Gastrocnemius medialis (tissue), 4 donors: ENCODE data around the gene SOD3. TPM values are rescaled to one million over a fixed set of nuclear protein-coding genes. Genes with fewer than 3 reads are reported as not detected.

ENCODE experiments used
- ATAC-seq, 2 donors: fragments of 150-250 bp; one replicate each; pipeline ENCODE4 v1.9.1; 2016
- DNase-seq, 2 donors: peaks; one replicate each; pipeline ENCODE4 v3.0.0-alpha.2; 2019
- H3K27ac ChIP-seq, 4 donors: fragments of 200-600 bp; sonication (generic); 1 replicate in 1 of 4; 2 replicates in 3 of 4; pipeline ENCODE4 v1.5.1; 2016 to 2018; ENCODE audit warnings: mild to moderate bottlenecking in 2 of 4, moderate library complexity in 1 of 4
- H3K27me3 ChIP-seq, 3 donors: fragments of 200-600 bp; sonication (generic) in 2 of 3; 1 replicate in 1 of 3; 2 replicates in 2 of 3; pipeline versions ENCODE4 v1.5.1 to v1.6.0; 2016 to 2019; ENCODE audit warnings: mild to moderate bottlenecking in 1 of 3, moderate library complexity in 1 of 3
- H3K36me3 ChIP-seq, 2 donors: fragments of 200-600 bp; sonication (generic) in 1 of 2; one replicate each; pipeline ENCODE4 v1.5.1; 2017 to 2018
- H3K4me1 ChIP-seq, 2 donors: fragments of 200-600 bp; sonication (generic) in 1 of 2; one replicate each; pipeline ENCODE4 v1.5.1; 2016 to 2017; ENCODE audit warnings: mild to moderate bottlenecking in 2 of 2
- H3K4me3 ChIP-seq, 4 donors: fragments of 200-600 bp; sonication (generic) in 3 of 4; 1 replicate in 1 of 4; 2 replicates in 3 of 4; pipeline ENCODE4 v1.5.1; 2016 to 2019; ENCODE audit warnings: mild to moderate bottlenecking in 2 of 4
- H3K9me3 ChIP-seq, 3 donors: fragments of 200-600 bp; sonication (generic) in 2 of 3; 1 replicate in 1 of 3; 2 replicates in 2 of 3; pipeline ENCODE4 v1.5.1; 2016 to 2019
- CTCF ChIP-seq, 5 experiments: fragments of 450-650 bp in 3 of 5; fragments of 200-600 bp in 2 of 5; sonication (generic) in 2 of 5; IDR thresholded peaks in 4 of 5; conservative IDR thresholded peaks in 1 of 5; 1 replicate in 4 of 5; 2 replicates in 1 of 5; pipeline ENCODE4 v1.5.1; 2016 to 2019; ENCODE audit warnings: antibody characterized with exemption in 5 of 5, mild to moderate bottlenecking in 3 of 5, moderate library complexity in 3 of 5
- POLR2A ChIP-seq, 2 donors: fragments of 450-650 bp; IDR thresholded peaks; one replicate each; pipeline ENCODE4 v1.6.1; 2017; ENCODE audit warnings: antibody characterized with exemption in 2 of 2, mild to moderate bottlenecking in 2 of 2, moderate library complexity in 2 of 2
- in situ Hi-C, 4 donors: fragments of 200-750 bp; cut with MboI; loops; one replicate each; pipeline versions ENCODE4 v1.15.0 to v1.8.0; 2017; ENCODE audit warnings: low sequenced_read_pairs in 4 of 4
- intact Hi-C: fragments of 100-400 bp; cut with DNase I; formaldehyde crosslinking; loops from one replicate; pipeline ENCODE4 v1.15.1; 2023; ENCODE audit warnings: low total_unique reads
- total RNA-seq, 4 donors: library from RNA; depleted of rRNA; stranded (reverse); fragments of >200 nt; gene quantifications; one replicate each; pipeline versions ENCODE4 v1.1.0 to v1.2.3, GENCODE V29; 2016

Gene SOD3
- total RNA-seq, 4 donors from 2014 or later = 2.5 to 13.0 (median 5.9) TPM

- H3K9me3 ChIP-seq = no peaks in the 10 kb centered on the region
- H3K4me3 ChIP-seq = no peak overlapping the region
- DNase-seq (no peak), ATAC-seq (no peak)
- TF ChIP-seq CTCF (IDR thresholded peaks at IDR 0.05 in 4 of 5, conservative IDR thresholded peaks at IDR 0.05 in 1 of 5) (no peak), POLR2A (IDR thresholded peaks at IDR 0.05) (no peak)
- peaks cover 0 to 7% of the 10 kb centered on the region in 2 donors for H3K36me3 ChIP-seq
- no peaks in the 10 kb centered on the region for H3K27me3 ChIP-seq
- no peak overlapping the region for H3K27ac ChIP-seq
- peaks cover 13 to 15% of the 10 kb centered on the region in 2 donors for H3K4me1 ChIP-seq
- in situ Hi-C loops = no loop called here
- intact Hi-C loops = no loop called here
These were observed 10.2 kb downstream of the SOD3 start for GRCh38 chr4:24805566-24805965.

GRCh38 chr4:24806206-24806990 is 11.0 kb downstream of the SOD3 start:
- in situ Hi-C loops (no loop called here), intact Hi-C loops (no loop called here)
- no peak for DNase-seq
- Histone ChIP-seq H3K4me3 (no peak overlapping the region), H3K36me3 (peaks cover 0 to 7% of the 10 kb centered on the region in 2 donors), H3K9me3 (no peaks in the 10 kb centered on the region), H3K27ac (no peak overlapping the region), H3K4me1 (peaks cover 6 to 7% of the 10 kb centered on the region in 2 donors), H3K27me3 (no peaks in the 10 kb centered on the region)
- no peak for ATAC-seq
- no peak for TF ChIP-seq CTCF (IDR thresholded peaks at IDR 0.05 in 4 of 5, conservative IDR thresholded peaks at IDR 0.05 in 1 of 5)
- no peak for TF ChIP-seq POLR2A (IDR thresholded peaks at IDR 0.05)

- Histone ChIP-seq H3K27ac (no peak overlapping the region), H3K27me3 (no peaks in the 10 kb centered on the region), H3K36me3 (peaks cover 0 to 7% of the 10 kb centered on the region in 2 donors), H3K4me1 (no peaks in the 10 kb centered on the region), H3K4me3 (no peak overlapping the region), H3K9me3 (no peaks in the 10 kb centered on the region)
- in situ Hi-C loops = no loop called here
- DNase-seq = no peak
- intact Hi-C loops = no loop called here
- TF ChIP-seq POLR2A (IDR thresholded peaks at IDR 0.05) (no peak), CTCF (IDR thresholded peaks at IDR 0.05 in 4 of 5, conservative IDR thresholded peaks at IDR 0.05 in 1 of 5) (no peak)
- no peak for ATAC-seq
These were observed 12.2 kb downstream of the SOD3 start for GRCh38 chr4:24807611-24808010.

GRCh38 chr4:24808261-24808660 is 12.9 kb downstream of the SOD3 start:
- H3K27me3 ChIP-seq = no peaks in the 10 kb centered on the region
- H3K4me3 ChIP-seq = no peak overlapping the region
- no peaks in the 10 kb centered on the region for H3K4me1 ChIP-seq
- no peak overlapping the region for H3K27ac ChIP-seq
- ATAC-seq = no peak
- in situ Hi-C loops (no loop called here), intact Hi-C loops (no loop called here)
- no peaks in the 10 kb centered on the region for H3K9me3 ChIP-seq
- DNase-seq = no peak
- H3K36me3 ChIP-seq = peaks cover 0 to 7% of the 10 kb centered on the region in 2 donors
- no peak for TF ChIP-seq CTCF (IDR thresholded peaks at IDR 0.05 in 4 of 5, conservative IDR thresholded peaks at IDR 0.05 in 1 of 5)
- TF ChIP-seq POLR2A (IDR thresholded peaks at IDR 0.05) = no peak
